Osteoblast (primary cell): ENCODE measurements around the gene ATP2C1. TPM values are rescaled to one million over a fixed set of nuclear protein-coding genes. Genes with fewer than 3 reads are reported as not detected.

Experiments used
- DNase-seq: peaks from one replicate; pipeline ENCODE4 v3.0.0; 2011; ENCODE audit warnings: low spot score, mixed read lengths; ENCODE audit not compliant: insufficient read length; ENCODE audit errors: missing footprints
- H2AFZ ChIP-seq: 2 replicates; pipeline ENCODE4 v1.6.0; 2011; ENCODE audit warnings: mild to moderate bottlenecking, low read length
- H3K27ac ChIP-seq: 2 replicates; pipeline ENCODE4 v1.5.1; 2011; ENCODE audit warnings: mild to moderate bottlenecking, low read depth, low read length, moderate library complexity
- H3K27me3 ChIP-seq: 2 replicates; pipeline ENCODE4 v1.6.0; 2012; ENCODE audit warnings: mild to moderate bottlenecking, control low read depth, inconsistent platforms, low read length, moderate library complexity; ENCODE audit not compliant: insufficient read depth
- H3K36me3 ChIP-seq: 2 replicates; pipeline ENCODE4 v1.5.1; 2011; ENCODE audit warnings: mild to moderate bottlenecking, low read length, control low read depth, moderate library complexity; ENCODE audit not compliant: insufficient read depth
- H3K4me1 ChIP-seq: 2 replicates; pipeline ENCODE4 v1.5.1; 2011; ENCODE audit warnings: mild to moderate bottlenecking, low read length, control low read depth, moderate library complexity; ENCODE audit not compliant: insufficient read depth
- H3K4me2 ChIP-seq: 2 replicates; pipeline ENCODE4 v1.6.0; 2011; ENCODE audit warnings: mild to moderate bottlenecking, low read length; ENCODE audit not compliant: insufficient read depth
- H3K4me3 ChIP-seq: fragments of 200-600 bp; sonication (generic); 3 replicates; pipeline ENCODE4 v1.5.1; 2012; ENCODE audit warnings: mild to moderate bottlenecking, low read length, inconsistent platforms; ENCODE audit not compliant: insufficient read depth
- H3K79me2 ChIP-seq: 2 replicates; pipeline ENCODE4 v1.6.0; 2012; ENCODE audit warnings: mild to moderate bottlenecking, low read length, control low read depth, inconsistent platforms; ENCODE audit not compliant: insufficient read depth
- H3K9me3 ChIP-seq: 2 replicates; pipeline ENCODE4 v1.5.1; 2011; ENCODE audit warnings: low read depth, low read length, control low read depth
- H4K20me1 ChIP-seq: 2 replicates; pipeline ENCODE4 v1.6.0; 2012; ENCODE audit warnings: mild to moderate bottlenecking, low read length, control low read depth; ENCODE audit not compliant: insufficient read depth
- total RNA-seq: library from RNA; depleted of rRNA; stranded (reverse); fragments of >200 nt; gene quantifications from 2 replicates; pipeline ENCODE4 v1.2.3, GENCODE V29; 2012
- TF ChIP-seq, protein P1 (sequence below): IDR thresholded peaks from 2 replicates; pipeline ENCODE4 v1.5.1; 2011; ENCODE audit warnings: mild to moderate bottlenecking, low read depth, low read length, moderate library complexity; ENCODE audit errors: extremely low read depth

The ATP2C1 gene
- total RNA-seq, 1 donor = 99.5 TPM

DNA sequence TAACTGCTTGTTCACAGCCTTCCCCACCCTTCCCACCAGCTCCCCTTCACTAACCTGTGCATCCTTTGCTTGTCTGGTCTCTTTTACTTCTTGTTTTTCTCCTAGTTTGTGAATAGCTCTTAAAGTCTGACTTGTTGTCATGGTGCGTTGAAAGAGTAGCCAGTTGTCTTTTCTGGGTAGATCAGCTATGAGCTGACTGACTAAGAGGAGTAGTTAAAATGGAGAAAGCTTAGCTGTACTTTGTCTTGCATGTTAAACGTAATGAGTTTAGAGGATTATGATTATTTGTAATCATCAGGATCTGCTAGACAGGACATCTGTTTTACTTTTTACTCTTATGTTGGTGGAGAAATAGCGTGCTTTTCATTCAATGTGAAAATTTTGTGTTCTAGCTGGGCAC, 35.9 kb downstream of the ATP2C1 start:
- peaks cover 36% of the 10 kb centered on the region for H3K4me1 ChIP-seq
- no peak overlapping the region for H3K27ac ChIP-seq
- TF ChIP-seq, protein P1, sequence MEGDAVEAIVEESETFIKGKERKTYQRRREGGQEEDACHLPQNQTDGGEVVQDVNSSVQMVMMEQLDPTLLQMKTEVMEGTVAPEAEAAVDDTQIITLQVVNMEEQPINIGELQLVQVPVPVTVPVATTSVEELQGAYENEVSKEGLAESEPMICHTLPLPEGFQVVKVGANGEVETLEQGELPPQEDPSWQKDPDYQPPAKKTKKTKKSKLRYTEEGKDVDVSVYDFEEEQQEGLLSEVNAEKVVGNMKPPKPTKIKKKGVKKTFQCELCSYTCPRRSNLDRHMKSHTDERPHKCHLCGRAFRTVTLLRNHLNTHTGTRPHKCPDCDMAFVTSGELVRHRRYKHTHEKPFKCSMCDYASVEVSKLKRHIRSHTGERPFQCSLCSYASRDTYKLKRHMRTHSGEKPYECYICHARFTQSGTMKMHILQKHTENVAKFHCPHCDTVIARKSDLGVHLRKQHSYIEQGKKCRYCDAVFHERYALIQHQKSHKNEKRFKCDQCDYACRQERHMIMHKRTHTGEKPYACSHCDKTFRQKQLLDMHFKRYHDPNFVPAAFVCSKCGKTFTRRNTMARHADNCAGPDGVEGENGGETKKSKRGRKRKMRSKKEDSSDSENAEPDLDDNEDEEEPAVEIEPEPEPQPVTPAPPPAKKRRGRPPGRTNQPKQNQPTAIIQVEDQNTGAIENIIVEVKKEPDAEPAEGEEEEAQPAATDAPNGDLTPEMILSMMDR = no peak
- H4K20me1 ChIP-seq = peaks cover 6% of the 10 kb centered on the region
- no peak overlapping the region for H2AFZ ChIP-seq
- H3K4me3 ChIP-seq = no peak overlapping the region
- peaks cover 14% of the 10 kb centered on the region for H3K36me3 ChIP-seq
- H3K79me2 ChIP-seq = peaks cover 58% of the 10 kb centered on the region
- no peak for DNase-seq
- no peak overlapping the region for H3K4me2 ChIP-seq
- H3K27me3 ChIP-seq = no peaks in the 10 kb centered on the region
- no peaks in the 10 kb centered on the region for H3K9me3 ChIP-seq

DNA sequence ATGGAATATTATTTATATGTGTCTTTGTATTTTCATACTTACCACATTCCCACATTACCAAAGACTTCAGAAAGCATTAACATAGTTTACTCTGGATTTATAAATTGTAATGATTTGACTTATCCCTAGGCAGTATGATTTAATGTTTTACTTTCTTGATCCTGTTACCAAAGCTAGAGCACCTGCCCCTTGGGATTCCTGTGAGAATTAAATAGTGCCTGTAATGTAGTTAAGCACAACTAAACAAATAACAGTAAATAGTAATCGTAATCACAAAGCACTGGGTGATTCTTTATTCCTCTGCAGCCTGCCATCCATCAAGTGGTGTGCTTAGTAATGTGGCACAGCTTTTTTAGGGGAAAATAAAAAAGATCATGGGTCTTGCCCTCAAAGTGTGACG, 39.1 kb downstream of the ATP2C1 start:
- H3K4me2 ChIP-seq = no peak overlapping the region
- no peaks in the 10 kb centered on the region for H4K20me1 ChIP-seq
- peaks cover 16% of the 10 kb centered on the region for H3K4me1 ChIP-seq
- H3K9me3 ChIP-seq = no peaks in the 10 kb centered on the region
- no peaks in the 10 kb centered on the region for H3K27me3 ChIP-seq
- TF ChIP-seq, protein P1 = no peak
- H3K36me3 ChIP-seq = peaks cover 14% of the 10 kb centered on the region
- H2AFZ ChIP-seq = no peak overlapping the region
- peaks cover 34% of the 10 kb centered on the region for H3K79me2 ChIP-seq
- H3K4me3 ChIP-seq = no peak overlapping the region
- DNase-seq = no peak
- H3K27ac ChIP-seq = no peak overlapping the region

DNA sequence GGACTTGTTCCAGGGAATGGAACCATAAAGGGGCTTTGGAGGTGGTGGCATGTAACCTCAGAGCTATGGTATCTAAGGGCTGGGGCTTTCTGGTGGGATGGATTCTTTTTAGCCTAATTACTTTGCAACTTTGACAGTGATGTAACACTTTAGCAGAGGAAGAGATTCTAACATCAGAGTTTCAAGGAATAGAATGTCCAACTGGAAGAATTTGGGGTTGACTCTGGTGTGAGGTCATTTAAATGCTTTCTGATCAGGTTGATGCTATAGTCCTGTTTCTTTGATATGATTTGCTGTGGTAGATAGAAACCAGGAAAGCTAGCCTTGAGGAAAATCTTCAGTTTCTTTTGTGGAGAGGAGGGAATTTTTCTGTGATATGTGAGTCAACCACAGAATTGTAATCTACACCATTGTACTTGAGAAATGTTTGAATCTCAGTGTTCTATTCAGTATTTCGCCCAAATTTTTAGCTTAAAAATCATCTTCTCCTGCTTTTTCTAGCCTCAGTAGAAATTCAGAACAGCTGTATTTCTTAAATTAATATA, 40.0 kb downstream of the ATP2C1 start:
- Histone ChIP-seq H3K9me3 (no peaks in the 10 kb centered on the region), H3K4me2 (peak overlapping the region; percentile 56), H4K20me1 (no peaks in the 10 kb centered on the region), H3K4me1 (peaks cover 15% of the 10 kb centered on the region), H3K36me3 (peaks cover 17% of the 10 kb centered on the region), H3K4me3 (no peak overlapping the region), H3K27ac (peak overlapping the region; percentile 11), H2AFZ (no peak overlapping the region), H3K27me3 (no peaks in the 10 kb centered on the region), H3K79me2 (peaks cover 26% of the 10 kb centered on the region)
- no peak for DNase-seq
- TF ChIP-seq, protein P1 = no peak

DNA sequence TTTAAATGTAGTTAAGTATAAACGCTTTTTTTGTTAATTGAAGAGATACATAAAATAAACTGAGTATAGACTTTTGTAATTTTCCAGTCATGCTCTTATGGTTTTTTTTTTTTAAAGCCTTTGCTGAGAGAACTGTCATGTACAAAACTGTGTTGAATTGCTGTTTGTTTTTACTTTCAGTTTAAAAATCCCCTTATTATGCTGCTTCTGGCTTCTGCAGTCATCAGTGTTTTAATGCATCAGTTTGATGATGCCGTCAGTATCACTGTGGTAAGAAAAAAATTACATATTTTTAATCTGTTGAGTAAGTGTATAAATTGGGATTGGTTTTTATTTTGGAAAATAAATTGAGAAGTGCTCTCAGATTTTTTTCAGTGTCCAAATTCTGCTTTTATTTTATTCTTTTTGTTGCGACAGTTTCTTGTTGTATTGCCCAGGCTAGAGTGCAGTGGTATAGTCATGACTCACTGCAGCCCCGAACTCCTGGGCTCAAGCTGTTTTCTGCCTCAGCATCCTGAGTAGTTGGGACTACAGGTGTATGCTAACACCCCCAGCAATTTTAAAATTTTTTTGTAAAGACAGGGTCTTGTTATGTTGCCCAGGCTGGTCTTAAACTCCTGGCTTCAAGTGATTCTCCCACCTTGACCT, 40.7 kb downstream of the ATP2C1 start:
- DNase-seq = no peak
- H3K4me1 ChIP-seq = peaks cover 15% of the 10 kb centered on the region
- no peaks in the 10 kb centered on the region for H3K9me3 ChIP-seq
- no peak overlapping the region for H3K27ac ChIP-seq
- H2AFZ ChIP-seq = no peak overlapping the region
- TF ChIP-seq, protein P1 = no peak
- no peak overlapping the region for H3K4me3 ChIP-seq
- no peaks in the 10 kb centered on the region for H3K27me3 ChIP-seq
- peak overlapping the region; percentile 56 for H3K4me2 ChIP-seq
- H3K79me2 ChIP-seq = peaks cover 20% of the 10 kb centered on the region
- no peaks in the 10 kb centered on the region for H4K20me1 ChIP-seq
- peaks cover 17% of the 10 kb centered on the region for H3K36me3 ChIP-seq
